Frontal cortex (tissue), 4 donors: Measurements from ENCODE around the gene UCHL5. TPM values are rescaled to one million over a fixed set of nuclear protein-coding genes. Genes with fewer than 3 reads are reported as not detected.

Experiments
- DNase-seq, 2 donors: peaks; one replicate each; pipeline ENCODE4 v3.0.0; 2012; ENCODE audit warnings: low spot score in 2 of 2
- FAIRE-seq: peaks from 2 replicates; lab custom pipeline; 2012; peaks lifted over from hg19 to GRCh38; lab: Jason Lieb, UNC
- small RNA-seq: library from RNA; depleted of rRNA; stranded (forward); fragments of <200 nt; gene quantifications from one replicate; pipeline ENCODE3, GENCODE V24; 2014
- total RNA-seq: library from RNA; depleted of rRNA; stranded (reverse); fragments of >200 nt; gene quantifications from one replicate; pipeline ENCODE4 v1.2.3, GENCODE V29; 2014
- donor health status: control.
- donor health status: control.
- donor health status: control.

The UCHL5 gene
- total RNA-seq, 1 donor from 2014 or later: 41.6 TPM

DNA sequence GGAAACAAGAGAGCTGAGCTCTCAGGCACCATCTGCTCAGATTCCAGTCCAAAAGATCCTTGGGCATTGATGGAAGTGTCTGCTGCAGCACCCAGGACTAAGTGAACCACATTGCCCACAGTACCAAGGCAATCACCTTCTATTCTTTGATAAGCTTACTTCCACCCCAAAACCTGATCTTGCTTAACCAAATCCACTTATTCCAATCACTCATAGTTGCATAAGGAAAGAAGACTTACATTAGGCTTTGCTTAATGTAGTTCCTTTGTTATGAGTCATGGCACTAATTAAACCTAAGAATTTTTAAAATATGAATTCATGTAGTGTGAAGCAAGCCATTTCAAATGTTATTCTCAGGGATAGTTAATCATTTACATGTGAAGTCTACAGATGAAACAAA, 84.5 kb downstream of the UCHL5 start:
- DNase-seq: no peak
- FAIRE-seq: no peak

DNA sequence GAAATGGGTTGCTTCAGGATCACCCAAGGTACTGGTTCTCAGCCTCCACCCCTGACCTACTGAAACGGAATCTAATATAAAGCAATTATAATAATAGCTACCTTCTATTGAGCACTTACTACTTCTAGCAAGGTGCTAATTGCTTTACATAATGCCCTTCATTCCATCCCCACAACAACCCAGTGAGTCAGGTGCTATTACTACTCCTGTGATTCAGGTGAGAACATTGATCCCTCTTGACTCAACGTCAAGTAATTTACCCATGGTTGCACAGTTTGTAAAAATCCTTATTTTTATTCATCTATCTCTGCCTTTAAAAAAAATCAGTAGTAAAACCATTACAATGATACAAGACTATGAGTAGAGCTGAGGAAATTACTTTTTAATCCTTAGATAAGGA, 85.2 kb downstream of the UCHL5 start:
- FAIRE-seq: no peak
- DNase-seq: no peak

- no peak for FAIRE-seq
- no peak for DNase-seq
Observed at GRCh38 chr1:192973202-192973601, 86.0 kb downstream of the UCHL5 start.

GRCh38 chr1:192969091-192969490, 90.1 kb downstream of the UCHL5 start:
- FAIRE-seq (no peak), DNase-seq (no peak)

GRCh38 chr1:192968323-192968722, 90.8 kb downstream of the UCHL5 start:
- no peak for FAIRE-seq
- DNase-seq: no peak

DNA sequence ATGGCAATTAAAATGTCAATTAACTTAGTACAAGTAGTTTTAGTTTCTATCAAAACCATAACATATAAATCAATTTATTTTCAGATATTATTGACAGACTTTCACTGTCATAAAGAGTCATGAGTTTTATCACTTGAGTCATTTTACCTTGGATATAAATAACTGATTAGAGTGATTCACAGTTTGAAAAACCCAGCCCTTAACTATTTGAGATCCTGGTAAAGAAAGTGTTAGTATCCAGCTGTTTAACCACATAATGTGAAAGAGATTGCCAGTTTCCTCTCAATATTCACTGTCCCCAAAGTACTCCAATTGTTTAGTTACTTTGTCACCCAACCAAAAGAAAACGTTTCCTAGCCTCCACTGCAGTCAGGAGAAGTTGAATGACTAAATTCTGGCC, 91.3 kb downstream of the UCHL5 start:
- no peak for DNase-seq
- FAIRE-seq: no peak

- FAIRE-seq: no peak
Observed at GRCh38 chr1:192967211-192967877, 91.8 kb downstream of the UCHL5 start.

DNA sequence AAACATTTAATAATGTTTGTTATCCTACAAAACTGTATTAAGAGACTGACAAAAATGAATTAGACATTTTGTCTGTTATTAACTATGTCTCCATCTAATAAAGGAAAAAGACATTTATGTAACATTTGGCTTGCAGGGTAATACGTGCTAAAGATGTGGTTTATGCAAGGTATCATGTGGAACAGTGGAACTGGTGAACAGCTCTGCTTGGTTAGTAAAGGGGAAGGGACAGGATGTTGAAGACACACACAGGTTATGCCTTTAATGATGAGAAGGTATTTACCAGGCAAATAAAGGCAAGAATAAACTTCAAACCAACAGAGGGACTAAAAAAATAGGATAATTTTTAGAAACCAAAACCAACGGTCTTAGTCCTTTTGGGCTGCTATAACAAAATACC, 93.1 kb downstream of the UCHL5 start:
- no peak for DNase-seq

More at GRCh38 chr1:192967211-192967877, 91.8 kb downstream of the UCHL5 start:
- no peak for DNase-seq

GRCh38 chr1:192962901-192963300, 96.3 kb downstream of the UCHL5 start:
- DNase-seq: no peak
- no peak for FAIRE-seq

More for the DNA sequence above, 93.1 kb downstream of the UCHL5 start:
- no peak for FAIRE-seq

Small RNA genes within 50 kb of the gene (small RNA-seq; reads per million reads assigned to genes)
- not detected for gene SCARNA18B

Other genes starting within 250 kb of the UCHL5 start
- gene RO60, start 252 bp upstream of the UCHL5 start, total RNA-seq: 349 TPM
- gene GLRX2, start 46.1 kb upstream of the UCHL5 start, total RNA-seq: 15.1 TPM
- gene CDC73, start 62.7 kb upstream of the UCHL5 start, total RNA-seq: 28.9 TPM
- 148 TPM for gene B3GALT2, start 127.3 kb upstream of the UCHL5 start, total RNA-seq